Suprapubic skin (tissue), 3 donors: ENCODE data around the gene STRA6.

Experiments used
- EP300 ChIP-seq: sonication (generic); formaldehyde crosslinking; IDR thresholded peaks from one replicate; pipeline ENCODE4 v1.6.1; 2017; ENCODE audit warnings: antibody characterized with exemption
- POLR2A ChIP-seq, 2 donors: fragments of 450-650 bp; IDR thresholded peaks; one replicate each; pipeline ENCODE4 v1.6.1; 2017; ENCODE audit warnings: antibody characterized with exemption in 2 of 2, mild to moderate bottlenecking in 2 of 2, moderate library complexity in 2 of 2
- TF ChIP-seq, protein P1 (sequence below), 2 donors: fragments of 200-600 bp in 1 of 2; fragments of 450-650 bp in 1 of 2; sonication (generic) in 1 of 2; IDR thresholded peaks; one replicate each; pipeline ENCODE4 v1.5.1; 2016 to 2019; ENCODE audit warnings: antibody characterized with exemption in 2 of 2, mild to moderate bottlenecking in 1 of 2, moderate library complexity in 1 of 2

DNA sequence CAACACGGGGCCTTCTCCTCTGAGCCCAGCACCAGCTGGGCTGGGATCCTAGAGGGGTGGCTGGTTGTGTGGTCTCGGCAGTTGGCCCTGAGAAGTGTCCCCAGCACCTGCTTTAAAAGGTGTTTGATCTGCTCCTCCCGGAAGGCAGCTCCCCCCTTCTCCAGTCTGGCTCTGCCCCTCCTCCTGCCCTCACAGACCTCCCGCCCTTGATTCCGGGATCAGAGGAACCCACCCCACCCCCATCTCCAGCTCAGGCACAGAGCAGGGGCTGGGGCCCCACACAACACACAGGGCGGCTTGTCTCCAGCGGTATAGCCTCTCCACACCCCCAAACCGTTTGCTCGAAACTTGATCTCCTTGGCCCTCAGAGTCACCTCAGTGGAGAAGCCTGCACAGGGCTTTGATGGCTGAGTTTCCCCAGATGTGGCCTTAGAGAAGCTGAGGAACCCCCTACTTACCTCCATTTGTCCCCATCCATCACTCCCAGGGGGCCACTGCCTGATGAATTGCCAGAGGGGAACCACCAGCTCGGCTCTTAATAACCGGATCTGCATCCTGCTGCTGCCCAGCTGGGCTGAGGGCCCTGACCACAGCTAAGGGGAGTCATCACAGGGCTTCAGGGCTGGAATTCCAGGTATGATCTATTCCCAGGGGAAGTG lies 6.4 kb upstream of the STRA6 start:
- TF ChIP-seq, protein P1, sequence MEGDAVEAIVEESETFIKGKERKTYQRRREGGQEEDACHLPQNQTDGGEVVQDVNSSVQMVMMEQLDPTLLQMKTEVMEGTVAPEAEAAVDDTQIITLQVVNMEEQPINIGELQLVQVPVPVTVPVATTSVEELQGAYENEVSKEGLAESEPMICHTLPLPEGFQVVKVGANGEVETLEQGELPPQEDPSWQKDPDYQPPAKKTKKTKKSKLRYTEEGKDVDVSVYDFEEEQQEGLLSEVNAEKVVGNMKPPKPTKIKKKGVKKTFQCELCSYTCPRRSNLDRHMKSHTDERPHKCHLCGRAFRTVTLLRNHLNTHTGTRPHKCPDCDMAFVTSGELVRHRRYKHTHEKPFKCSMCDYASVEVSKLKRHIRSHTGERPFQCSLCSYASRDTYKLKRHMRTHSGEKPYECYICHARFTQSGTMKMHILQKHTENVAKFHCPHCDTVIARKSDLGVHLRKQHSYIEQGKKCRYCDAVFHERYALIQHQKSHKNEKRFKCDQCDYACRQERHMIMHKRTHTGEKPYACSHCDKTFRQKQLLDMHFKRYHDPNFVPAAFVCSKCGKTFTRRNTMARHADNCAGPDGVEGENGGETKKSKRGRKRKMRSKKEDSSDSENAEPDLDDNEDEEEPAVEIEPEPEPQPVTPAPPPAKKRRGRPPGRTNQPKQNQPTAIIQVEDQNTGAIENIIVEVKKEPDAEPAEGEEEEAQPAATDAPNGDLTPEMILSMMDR (IDR thresholded peaks at IDR 0.05) = no peak
- TF ChIP-seq POLR2A (IDR thresholded peaks at IDR 0.05) (no peak), EP300 (no peak)
